HCT116 (cell line): ENCODE results near the gene FBP1.

Source experiments
- CTCF ChIP-seq, 3 experiments: fragments of 200-600 bp in 1 of 3; sonication (generic) in 1 of 3; IDR thresholded peaks in 2 of 3; conservative IDR thresholded peaks in 1 of 3; 2 replicates each; pipeline ENCODE4 v1.5.1; 2012 to 2017; ENCODE audit warnings: low read depth in 2 of 3, low read length in 2 of 3, antibody characterized with exemption in 1 of 3, borderline replicate concordance in 1 of 3, control low read depth in 1 of 3, mild to moderate bottlenecking in 1 of 3, mixed read lengths in 1 of 3, mixed run types in 1 of 3, moderate library complexity in 1 of 3; ENCODE audit not compliant: insufficient read depth in 1 of 3
- EGR1 ChIP-seq: IDR thresholded peaks from 2 replicates; pipeline ENCODE4 v1.6.1; 2012; ENCODE audit warnings: low read depth
- EZH2 ChIP-seq: fragments of 200-600 bp; sonication (generic); IDR thresholded peaks from 2 replicates; pipeline ENCODE4 v1.6.1; 2017; ENCODE audit warnings: antibody characterized with exemption, mixed run types
- POLR2A ChIP-seq: IDR thresholded peaks from 2 replicates; pipeline ENCODE4 v1.7.0; 2011; ENCODE audit warnings: borderline replicate concordance; ENCODE audit not compliant: insufficient read depth, insufficient read length; ENCODE audit errors: extremely low read depth
- POLR2AphosphoS5 ChIP-seq: IDR thresholded peaks from 2 replicates; pipeline ENCODE4 v1.6.1; 2011; ENCODE audit warnings: mild to moderate bottlenecking, low read depth, low read length, moderate library complexity
- RAD21 ChIP-seq: IDR thresholded peaks from 2 replicates; pipeline ENCODE4 v1.6.1; 2012; ENCODE audit warnings: low read depth, mild to moderate bottlenecking
- REST ChIP-seq: IDR thresholded peaks from 2 replicates; pipeline ENCODE4 v1.6.1; 2012; ENCODE audit warnings: low read depth

GRCh38 chr9:94625835-94626234, 13.5 kb downstream of the FBP1 start:
- TF ChIP-seq CTCF (IDR thresholded peaks at IDR 0.05 in 2 of 3, conservative IDR thresholded peaks at IDR 0.05 in 1 of 3; ENCODE audit: borderline replicate concordance in 1 of 3, insufficient read depth in 1 of 3, low read depth in 2 of 3, low read length in 2 of 3): no peak
- no peak for TF ChIP-seq POLR2AphosphoS5
- no peak for TF ChIP-seq RAD21
- no peak for TF ChIP-seq POLR2A
- no peak for TF ChIP-seq EZH2
- no peak for TF ChIP-seq EGR1
- no peak for TF ChIP-seq REST
